Hematopoietic multipotent progenitor cell treated with erythropoietin and hydrocortisone succinate and interleukin-3 and kit ligand, for 4 days (in vitro differentiated cells): ENCODE results near the gene FAM131C.
"Not testable (repeated sequence)": the region's sequence is repeated elsewhere in the genome, so short reads cannot be mapped to it uniquely, and the experiment has no call there.

Experiments used
- DNase-seq: peaks from one replicate; pipeline ENCODE4 v3.0.0-alpha.2; 2015

FAM131C gene

GRCh38 chr1:16076031-16076864, 2.8 kb upstream of the FAM131C start:
- DNase-seq: no peak

DNA sequence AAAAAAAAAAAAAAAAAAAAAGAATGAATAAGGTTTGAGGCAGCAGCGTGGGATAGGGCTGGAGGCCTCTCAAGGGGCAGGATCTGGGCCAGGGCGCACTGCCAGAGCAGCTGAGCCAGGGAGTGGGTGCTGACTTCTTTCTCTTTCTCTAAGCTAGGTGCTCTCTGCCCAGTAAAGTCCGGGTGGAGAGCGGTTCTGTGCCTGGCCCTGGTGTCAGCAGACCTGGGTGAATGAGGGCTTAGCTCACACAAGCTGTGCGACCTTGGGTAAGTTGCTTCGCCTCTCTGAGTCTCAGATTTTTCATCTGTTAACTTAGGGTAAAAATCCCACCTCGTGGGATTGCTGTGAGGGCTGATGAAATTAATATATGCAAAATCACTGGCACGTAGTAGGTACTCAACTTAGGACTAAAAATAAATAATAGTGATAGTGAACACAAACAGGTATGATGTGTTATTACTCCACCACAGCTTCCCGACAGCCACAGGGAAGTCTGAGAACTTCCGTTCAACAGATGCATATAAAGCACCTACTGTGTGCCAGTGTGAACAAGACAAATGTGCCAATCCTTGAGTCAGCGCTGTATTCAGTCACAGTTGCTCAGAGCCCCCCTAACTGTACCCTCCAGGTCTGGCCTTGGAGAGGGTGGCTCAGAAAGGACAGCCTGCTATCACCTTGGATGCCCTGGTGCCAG, 2.0 kb upstream of the FAM131C start:
- no peak for DNase-seq

- no peak for DNase-seq
Measured at GRCh38 chr1:16074217-16074616, 766 bp upstream of the FAM131C start.

DNA sequence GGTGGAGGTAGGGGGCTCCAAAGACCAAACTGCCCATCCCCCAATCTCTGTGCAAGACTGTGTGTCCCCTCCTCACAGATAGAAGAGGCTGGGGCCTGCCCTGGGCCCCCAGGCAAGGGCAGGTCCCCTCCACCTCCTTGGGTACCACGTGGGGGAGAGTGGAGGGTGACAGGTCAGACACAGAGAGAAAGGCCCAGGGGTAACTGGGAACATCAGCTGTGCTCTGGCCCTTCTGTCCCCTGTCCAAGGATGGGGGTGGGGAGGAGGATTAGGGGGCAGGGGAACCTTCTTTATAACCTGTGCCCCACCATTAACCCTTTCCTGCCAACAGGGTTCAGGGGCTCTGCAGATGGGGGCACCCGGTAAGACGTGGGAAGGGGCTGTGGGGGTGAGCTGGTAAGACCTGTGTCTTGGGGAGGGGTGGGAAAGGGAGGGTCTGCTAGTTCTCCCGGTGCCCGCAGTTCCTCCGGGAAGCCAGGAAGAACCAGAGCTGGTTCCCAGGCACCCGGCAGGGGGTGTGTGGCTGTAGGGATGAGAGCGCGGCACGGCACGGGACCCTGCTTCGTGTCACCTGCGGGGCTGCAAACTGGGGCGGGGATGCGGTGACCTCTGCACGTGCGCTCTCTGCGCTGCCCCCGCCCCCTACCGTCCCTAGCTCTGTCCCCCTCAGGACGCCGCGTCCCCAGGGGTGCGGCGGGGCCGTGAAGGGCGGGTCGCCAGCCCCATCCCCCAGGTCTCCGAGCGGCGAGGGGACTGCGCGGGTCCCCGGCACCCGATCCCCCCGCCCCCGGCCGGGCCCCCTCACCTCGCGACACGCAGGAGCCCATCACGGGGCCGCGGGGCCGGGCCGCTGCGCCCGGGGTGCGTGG, 601 bp downstream of the FAM131C start:
- DNase-seq: no peak

GRCh38 chr1:16072095-16072494, 1.4 kb downstream of the FAM131C start:
- no peak for DNase-seq

GRCh38 chr1:16071614-16072013, 1.8 kb downstream of the FAM131C start:
- no peak for DNase-seq

DNA sequence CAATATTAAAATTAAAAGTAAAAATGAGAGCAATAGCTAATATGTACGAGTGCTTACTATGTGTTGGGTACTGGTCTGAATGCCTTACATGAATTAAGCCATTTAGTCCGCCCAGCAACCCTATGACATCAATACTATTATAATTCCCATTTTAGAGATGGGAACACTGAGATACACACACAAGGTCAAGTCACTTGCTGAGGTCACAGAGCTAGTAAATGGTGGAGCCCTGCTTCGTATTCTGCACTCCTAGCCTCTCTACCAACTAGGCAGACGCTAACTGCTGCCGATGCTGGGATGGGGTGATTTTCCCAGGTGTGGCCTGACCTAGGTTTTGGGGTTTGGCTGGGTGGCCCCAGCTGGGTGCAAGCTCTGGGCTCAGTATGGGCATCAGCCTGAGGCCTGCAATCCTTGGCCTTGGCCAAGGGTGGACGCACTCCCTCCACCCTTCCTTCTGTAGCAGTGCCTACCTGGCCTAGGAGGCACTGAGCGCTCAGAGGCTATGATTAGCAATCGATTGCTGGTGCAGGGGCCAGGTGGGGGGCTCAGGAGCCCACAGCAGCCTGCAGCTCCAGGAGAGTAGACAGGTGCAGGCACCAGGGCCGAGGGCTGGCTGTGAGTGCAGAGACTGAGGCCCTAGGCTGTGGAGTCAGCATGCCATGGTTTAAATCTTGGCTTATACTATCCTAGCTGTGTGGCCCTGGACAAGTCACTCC, 2.7 kb downstream of the FAM131C start:
- DNase-seq: no peak

- no peak for DNase-seq
Measured at GRCh38 chr1:16068356-16069270, 4.8 kb downstream of the FAM131C start.

DNA sequence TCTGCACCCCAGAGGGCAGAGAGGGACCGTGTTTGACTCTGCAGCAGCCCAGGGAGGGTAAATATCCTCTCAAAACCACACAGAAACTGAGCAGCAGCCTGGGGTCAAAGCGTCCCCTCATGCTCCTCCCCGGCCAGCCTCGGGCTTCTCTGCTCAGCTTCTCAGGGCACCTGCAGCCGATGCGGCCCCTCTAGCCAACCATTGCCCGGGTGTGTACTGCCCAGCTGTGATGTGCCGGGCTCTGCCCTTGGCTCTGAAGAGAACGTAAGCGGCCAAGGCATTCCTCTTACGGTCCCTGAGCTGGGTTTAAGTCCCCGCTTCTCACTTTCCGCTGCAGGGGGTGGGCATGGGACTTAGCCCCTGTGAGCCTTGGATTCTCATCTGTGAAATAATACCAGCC, 5.5 kb downstream of the FAM131C start:
- DNase-seq: no peak

DNA sequence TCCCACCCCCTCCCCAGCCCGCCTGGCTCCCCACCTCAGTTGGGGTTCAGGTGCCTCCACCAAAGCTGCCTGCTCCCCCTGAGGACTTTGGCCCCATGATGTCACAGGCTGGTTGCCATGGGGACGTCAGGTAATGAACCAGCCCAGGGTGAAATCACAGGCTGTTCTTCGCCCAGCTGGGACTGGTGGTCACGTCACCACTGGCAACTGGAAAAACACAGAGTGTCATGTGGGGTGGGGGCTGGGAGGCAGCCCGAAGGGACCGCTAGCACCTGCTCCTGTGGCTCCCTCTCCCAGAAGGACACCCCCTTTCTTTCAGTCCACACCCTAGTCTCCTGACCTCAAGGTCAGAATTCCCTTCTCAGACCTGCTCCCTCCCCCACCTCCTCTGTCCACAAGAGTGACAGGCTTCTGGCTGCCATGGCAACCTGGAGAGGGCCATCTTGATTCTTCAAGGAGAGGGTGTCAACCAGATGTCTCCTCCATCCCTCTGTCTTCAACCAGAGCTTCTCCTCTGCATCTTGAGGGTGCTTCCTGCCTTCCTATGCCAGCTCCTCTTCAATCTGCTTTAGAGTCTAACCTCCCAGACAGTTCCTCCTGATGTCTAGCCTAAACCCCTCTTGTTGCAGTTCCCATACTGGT, 6.2 kb downstream of the FAM131C start:
- DNase-seq: no peak

- no peak for DNase-seq
Measured at GRCh38 chr1:16066245-16066644, 7.2 kb downstream of the FAM131C start.

GRCh38 chr1:16065269-16065576, 8.2 kb downstream of the FAM131C start:
- DNase-seq: no peak

- no peak for DNase-seq
Measured at GRCh38 chr1:16064536-16065268, 8.7 kb downstream of the FAM131C start.

- DNase-seq: no peak
Measured at GRCh38 chr1:16063921-16064320, 9.5 kb downstream of the FAM131C start.

- DNase-seq: no peak
Measured at GRCh38 chr1:16063226-16063829, 10.1 kb downstream of the FAM131C start.

- not testable (repeated sequence) for DNase-seq
Measured at GRCh38 chr1:16062687-16063075, 10.8 kb downstream of the FAM131C start.

- not testable (repeated sequence) for DNase-seq
Measured at GRCh38 chr1:16061989-16062686, 11.3 kb downstream of the FAM131C start.

DNA sequence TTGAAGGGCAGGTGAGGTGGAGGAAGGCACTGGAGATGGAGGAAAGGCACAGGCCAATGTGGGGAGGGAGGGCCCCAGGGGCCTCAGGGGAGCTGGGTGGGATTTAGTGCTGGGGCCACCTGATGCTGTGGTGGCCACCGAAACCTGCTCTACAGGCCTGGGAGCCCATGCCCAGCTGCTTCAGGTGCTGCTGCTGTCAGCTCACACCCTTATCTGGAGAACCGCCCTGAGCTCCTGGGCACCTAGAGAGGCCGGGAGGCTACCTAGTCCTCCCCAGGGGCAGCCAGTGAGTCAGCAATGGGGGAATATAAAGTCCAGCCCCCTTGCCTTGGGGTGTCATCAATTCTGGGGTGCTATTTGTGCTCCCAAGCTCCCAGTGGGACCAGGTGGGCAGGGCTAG, 12.2 kb downstream of the FAM131C start:
- no peak for DNase-seq

- not testable (repeated sequence) for DNase-seq
Measured at GRCh38 chr1:16058394-16059120, 14.9 kb downstream of the FAM131C start.
